ENCODE data around the gene CCDC88B.

CCDC88B gene

DNA sequence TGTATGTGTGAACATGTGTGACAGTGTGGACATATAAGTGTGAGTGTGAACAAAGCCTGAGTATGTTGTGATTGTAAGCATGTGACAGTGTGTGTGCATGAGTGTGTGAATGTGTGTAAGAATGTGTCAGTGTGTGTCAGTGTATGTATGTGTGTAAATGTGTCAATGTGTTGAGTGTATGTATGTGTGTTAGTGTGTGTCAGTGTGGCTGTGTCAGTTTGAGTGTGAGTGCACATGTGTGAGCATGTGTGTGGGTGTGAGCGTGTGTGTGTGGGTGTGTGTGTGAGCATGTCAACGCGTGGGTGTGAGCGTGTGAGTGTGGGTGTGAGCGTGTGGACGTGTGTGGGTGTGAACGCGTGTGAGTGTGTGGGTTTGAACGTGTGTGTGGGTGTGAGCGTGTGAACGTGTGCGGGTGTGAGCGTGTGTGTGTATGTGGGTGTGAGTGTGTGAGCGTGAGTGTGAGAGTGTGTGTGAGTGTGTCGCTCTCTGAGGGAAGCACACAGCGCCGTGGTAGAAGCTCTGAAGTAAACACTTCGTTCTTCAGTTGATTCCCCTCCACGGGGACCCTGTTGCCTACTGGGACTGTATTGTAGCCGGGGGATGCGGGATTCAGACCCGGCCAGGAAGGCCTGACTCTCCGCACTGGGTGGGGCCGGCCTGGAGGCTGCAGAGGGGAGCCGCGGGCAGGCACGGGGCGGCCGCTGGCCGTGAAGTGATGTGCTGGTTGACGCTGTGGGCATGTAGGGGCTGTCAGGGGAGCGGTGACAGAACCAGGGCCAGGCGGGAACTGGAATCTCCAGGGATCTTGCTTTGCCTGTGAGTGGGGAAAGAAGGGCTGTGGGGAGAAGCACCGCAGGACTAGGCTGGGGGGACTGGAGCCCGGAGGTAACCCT is 40.1 kb downstream of the CCDC88B start:
- TF ChIP-seq ZBTB7A (IDR thresholded peaks at IDR 0.05; ENCODE audit: low read depth) (no peak), FOXM1 (IDR thresholded peaks at IDR 0.05; ENCODE audit: borderline replicate concordance, low read depth) (no peak)

DNA sequence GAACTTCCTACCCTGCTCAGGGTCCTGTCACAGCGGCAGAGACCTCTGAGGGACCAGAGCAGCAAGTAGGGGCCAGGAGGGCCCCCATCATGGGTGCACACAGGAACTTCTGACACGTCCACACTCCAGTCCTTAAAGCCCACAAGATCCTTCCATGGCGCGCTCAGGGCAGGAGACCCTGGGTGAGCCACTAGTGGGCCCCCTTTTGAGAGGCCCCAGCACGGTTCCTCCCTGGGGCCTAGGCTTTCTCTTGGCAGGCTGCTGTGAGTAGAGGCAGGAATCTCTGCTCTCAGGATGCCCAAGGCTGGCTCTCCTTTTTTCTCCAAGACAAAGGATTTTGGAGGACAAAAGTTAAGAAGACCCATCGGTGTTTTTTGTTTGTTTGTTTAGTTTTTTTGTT is 41.3 kb downstream of the CCDC88B start:
- TF ChIP-seq ZBTB7A (IDR thresholded peaks at IDR 0.05; ENCODE audit: low read depth) (no peak), YY1 (IDR thresholded peaks at IDR 0.05; ENCODE audit: low read depth) (no peak), TEAD4 (IDR thresholded peaks at IDR 0.05) (no peak), USF1 (IDR thresholded peaks at IDR 0.05) (no peak), FOXM1 (IDR thresholded peaks at IDR 0.05; ENCODE audit: borderline replicate concordance, low read depth) (no peak), TCF12 (IDR thresholded peaks at IDR 0.05; ENCODE audit: low read depth) (no peak), NFIC (IDR thresholded peaks at IDR 0.05) (no peak), CREB1 (IDR thresholded peaks at IDR 0.05; ENCODE audit: low read depth) (no peak), EGR1 (IDR thresholded peaks at IDR 0.05) (no peak), CEBPB (IDR thresholded peaks at IDR 0.05) (no peak)
- TF ChIP-seq, protein P1, sequence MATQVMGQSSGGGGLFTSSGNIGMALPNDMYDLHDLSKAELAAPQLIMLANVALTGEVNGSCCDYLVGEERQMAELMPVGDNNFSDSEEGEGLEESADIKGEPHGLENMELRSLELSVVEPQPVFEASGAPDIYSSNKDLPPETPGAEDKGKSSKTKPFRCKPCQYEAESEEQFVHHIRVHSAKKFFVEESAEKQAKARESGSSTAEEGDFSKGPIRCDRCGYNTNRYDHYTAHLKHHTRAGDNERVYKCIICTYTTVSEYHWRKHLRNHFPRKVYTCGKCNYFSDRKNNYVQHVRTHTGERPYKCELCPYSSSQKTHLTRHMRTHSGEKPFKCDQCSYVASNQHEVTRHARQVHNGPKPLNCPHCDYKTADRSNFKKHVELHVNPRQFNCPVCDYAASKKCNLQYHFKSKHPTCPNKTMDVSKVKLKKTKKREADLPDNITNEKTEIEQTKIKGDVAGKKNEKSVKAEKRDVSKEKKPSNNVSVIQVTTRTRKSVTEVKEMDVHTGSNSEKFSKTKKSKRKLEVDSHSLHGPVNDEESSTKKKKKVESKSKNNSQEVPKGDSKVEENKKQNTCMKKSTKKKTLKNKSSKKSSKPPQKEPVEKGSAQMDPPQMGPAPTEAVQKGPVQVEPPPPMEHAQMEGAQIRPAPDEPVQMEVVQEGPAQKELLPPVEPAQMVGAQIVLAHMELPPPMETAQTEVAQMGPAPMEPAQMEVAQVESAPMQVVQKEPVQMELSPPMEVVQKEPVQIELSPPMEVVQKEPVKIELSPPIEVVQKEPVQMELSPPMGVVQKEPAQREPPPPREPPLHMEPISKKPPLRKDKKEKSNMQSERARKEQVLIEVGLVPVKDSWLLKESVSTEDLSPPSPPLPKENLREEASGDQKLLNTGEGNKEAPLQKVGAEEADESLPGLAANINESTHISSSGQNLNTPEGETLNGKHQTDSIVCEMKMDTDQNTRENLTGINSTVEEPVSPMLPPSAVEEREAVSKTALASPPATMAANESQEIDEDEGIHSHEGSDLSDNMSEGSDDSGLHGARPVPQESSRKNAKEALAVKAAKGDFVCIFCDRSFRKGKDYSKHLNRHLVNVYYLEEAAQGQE (IDR thresholded peaks at IDR 0.05; ENCODE audit: low read depth) = no peak
- TF ChIP-seq, protein P2, sequence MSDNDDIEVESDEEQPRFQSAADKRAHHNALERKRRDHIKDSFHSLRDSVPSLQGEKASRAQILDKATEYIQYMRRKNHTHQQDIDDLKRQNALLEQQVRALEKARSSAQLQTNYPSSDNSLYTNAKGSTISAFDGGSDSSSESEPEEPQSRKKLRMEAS (IDR thresholded peaks at IDR 0.05) = no peak

- TF ChIP-seq ZBTB7A (IDR thresholded peaks at IDR 0.05; ENCODE audit: low read depth) = no peak
Observed at GRCh38 chr11:64382047-64382446, 42.0 kb downstream of the CCDC88B start.

GRCh38 chr11:64382586-64382985 is 42.6 kb downstream of the CCDC88B start:
- TF ChIP-seq FOXM1 (IDR thresholded peaks at IDR 0.05; ENCODE audit: borderline replicate concordance, low read depth) (no peak), YY1 (IDR thresholded peaks at IDR 0.05; ENCODE audit: low read depth) (no peak)
- TF ChIP-seq, protein P1 (IDR thresholded peaks at IDR 0.05; ENCODE audit: low read depth) = no peak
- TF ChIP-seq, protein P2 (IDR thresholded peaks at IDR 0.05) = no peak

- TF ChIP-seq CREB1 (IDR thresholded peaks at IDR 0.05; ENCODE audit: low read depth) = no peak
- no peak for TF ChIP-seq TCF12 (IDR thresholded peaks at IDR 0.05; ENCODE audit: low read depth)
- no peak for TF ChIP-seq ZBTB7A (IDR thresholded peaks at IDR 0.05; ENCODE audit: low read depth)
- TF ChIP-seq FOXM1 (IDR thresholded peaks at IDR 0.05; ENCODE audit: borderline replicate concordance, low read depth) = no peak
- TF ChIP-seq, protein P1 (IDR thresholded peaks at IDR 0.05; ENCODE audit: low read depth) = no peak
- no peak for TF ChIP-seq TAF1 (IDR thresholded peaks at IDR 0.05; ENCODE audit: low read depth)
- no peak for TF ChIP-seq NFIC (IDR thresholded peaks at IDR 0.05)
- TF ChIP-seq USF1 (IDR thresholded peaks at IDR 0.05) = no peak
- TF ChIP-seq RAD21 (IDR thresholded peaks at IDR 0.05; ENCODE audit: low read depth) = no peak
- TF ChIP-seq TEAD4 (IDR thresholded peaks at IDR 0.05) = no peak
- TF ChIP-seq EGR1 (IDR thresholded peaks at IDR 0.05) = no peak
- no peak for TF ChIP-seq YY1 (IDR thresholded peaks at IDR 0.05; ENCODE audit: low read depth)
- no peak for TF ChIP-seq CEBPB (IDR thresholded peaks at IDR 0.05)
- no peak for TF ChIP-seq EP300 (IDR thresholded peaks at IDR 0.05; ENCODE audit: borderline replicate concordance)
- TF ChIP-seq, protein P2 (IDR thresholded peaks at IDR 0.05) = no peak
Observed at GRCh38 chr11:64383580-64383979, 43.6 kb downstream of the CCDC88B start.

All from Ishikawa (cell line).